DMS153 (cell line): ENCODE results near the gene EPAS1.
A peak's percentile ranks its signal among the peaks of the same experiment; 100 is the strongest.

ENCODE experiments used
- DNase-seq: peaks from one replicate; lab custom pipeline; 2025; lab: John Stamatoyannopoulos, UW

EPAS1 gene

DNA sequence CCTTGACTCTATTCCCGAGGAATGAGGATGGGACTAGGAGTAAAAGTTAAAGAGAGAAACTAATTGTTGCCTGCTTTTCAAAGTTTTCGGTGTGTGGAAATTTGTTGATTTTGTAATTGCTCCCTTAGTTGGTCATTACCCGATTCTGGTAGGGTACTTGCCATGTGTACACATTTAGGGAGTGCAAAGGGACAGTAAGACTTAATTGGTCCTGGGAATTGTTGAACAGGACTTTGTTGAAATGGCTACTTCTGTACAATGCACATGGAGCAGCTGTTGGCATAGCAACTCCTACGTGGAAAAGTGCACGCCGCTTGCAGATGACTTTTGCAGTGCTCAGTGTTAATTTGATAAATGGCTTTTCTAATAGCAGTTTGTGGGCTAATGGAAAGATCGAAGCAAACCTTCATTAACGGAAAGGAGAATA lies 22.9 kb downstream of the EPAS1 start:
- DNase-seq, result no peak

DNA sequence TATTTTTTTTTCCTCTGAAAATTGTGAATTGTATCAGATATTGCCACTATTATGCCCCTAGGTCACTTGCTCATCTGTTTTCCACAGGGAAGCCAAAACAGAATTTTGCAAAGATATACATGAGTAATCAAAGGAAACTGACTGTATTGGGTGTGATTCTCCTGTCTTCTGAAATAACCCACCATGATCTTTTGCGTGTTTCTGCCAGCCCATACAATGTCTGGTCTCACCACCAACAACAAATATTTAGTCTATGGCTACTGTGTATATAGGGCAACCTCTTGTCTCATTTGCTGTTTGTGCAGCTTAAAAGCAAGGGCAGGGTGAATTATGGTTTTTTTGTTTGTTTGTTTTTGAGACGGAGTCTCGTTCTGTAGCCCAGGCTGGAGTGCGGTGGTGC lies 26.5 kb downstream of the EPAS1 start:
- no peak for DNase-seq

DNA sequence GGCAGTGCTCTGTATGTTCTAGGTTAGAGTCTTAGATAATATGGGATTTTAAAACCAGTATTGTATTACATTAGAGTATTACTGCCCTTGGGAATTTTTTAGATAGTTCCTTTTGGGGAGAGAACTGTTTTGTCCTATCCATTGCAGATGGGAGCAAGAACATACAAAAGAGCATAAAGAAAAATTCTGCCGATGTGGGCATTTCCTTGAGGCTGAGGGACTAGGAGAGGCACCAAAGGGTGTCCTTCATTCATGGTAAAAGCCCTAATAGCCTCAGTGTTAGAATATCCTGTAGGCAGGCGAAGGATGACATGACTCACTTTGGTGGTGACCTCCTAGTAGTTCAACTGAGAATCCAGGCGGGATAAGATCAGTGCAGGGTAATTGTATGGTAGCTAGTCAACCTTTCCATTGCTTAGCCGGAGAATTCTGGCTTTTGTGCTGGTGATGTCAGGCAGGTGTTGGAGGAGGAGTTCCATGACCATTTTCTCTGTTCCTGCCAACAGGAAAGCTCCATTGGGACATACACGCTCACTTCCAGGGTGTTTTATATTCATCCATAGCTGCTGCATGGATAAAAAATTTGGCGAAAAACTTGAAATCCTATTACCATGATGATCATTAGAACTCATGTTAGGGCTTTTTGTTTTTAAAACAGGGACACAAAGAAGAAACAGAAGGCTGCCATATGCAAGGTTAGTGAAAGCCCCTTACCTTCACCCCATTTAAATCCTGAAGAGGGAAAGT lies 28.1 kb downstream of the EPAS1 start:
- DNase-seq, result no peak

DNA sequence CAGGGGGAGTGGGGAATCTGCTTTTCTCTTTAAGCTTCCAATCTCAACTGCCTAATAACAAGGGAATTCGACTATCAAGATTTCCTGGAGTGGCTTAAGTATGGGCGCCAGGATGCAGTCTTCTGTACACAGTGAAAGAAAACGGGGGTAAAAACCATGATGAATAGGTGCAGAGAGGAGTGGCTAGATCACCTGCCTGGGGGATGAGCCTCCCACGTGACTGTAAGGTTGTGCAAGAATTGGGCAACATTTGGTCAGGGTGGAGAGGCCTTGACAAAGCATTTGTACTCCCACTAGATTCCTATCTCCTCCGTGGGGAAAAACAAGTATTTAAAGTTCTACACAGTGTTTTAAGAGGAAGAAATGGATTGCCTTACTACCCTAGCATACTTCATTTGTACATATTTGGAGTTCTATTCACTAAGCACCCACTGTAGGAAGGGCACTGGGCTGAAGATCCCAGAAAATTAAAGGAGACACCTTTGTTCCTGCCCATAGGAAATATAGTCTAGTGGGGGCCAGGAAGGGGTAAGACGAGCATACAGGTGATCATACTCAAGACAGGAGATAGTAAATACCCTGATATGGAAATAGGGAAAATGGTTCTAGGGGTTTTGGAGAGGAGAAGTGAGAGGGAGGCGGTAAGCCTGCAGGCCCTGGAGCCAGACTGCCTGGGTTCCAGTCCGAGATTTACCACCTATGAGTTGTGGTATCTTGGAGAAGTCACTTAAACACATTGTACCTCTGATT lies 29.2 kb downstream of the EPAS1 start:
- DNase-seq, result no peak

DNA sequence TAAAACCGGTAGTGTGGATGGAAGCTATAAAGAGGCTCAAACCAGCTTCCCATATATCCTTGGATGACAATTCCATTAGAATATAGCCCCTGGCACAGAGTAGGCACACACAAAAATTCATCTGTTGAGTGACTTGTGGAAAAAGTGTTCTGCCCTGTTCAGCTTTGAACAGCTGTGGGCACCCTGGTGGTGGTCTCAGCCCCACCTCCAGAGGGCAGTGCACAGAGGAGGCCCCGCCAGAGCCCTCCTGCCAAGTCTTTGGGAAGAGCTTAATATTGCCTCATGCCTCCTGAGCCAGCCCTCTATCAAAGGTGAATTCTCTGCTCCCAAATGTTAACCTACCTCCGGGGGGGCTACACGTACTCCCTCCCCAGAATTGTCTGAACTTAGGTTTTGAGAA lies 30.4 kb downstream of the EPAS1 start:
- no peak for DNase-seq

DNA sequence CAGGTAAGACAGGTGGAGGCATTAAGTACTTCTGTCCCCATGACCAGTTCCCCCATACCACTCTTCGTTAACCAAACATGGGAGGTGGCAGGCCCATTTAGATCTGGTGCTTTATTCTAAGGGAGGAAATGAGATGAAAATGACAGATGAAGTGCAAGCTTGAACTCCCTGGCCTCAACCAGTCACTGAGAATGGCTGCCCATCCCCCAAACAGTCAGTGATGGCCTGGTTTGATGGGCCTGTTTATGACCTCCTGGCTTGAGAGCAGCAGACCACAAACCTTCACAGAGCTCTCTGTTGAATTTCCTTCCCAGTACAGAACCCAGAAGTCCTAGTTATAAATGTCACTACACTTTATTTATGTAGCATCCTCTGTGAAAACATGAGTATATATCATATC lies 31.1 kb downstream of the EPAS1 start:
- DNase-seq, result no peak

DNA sequence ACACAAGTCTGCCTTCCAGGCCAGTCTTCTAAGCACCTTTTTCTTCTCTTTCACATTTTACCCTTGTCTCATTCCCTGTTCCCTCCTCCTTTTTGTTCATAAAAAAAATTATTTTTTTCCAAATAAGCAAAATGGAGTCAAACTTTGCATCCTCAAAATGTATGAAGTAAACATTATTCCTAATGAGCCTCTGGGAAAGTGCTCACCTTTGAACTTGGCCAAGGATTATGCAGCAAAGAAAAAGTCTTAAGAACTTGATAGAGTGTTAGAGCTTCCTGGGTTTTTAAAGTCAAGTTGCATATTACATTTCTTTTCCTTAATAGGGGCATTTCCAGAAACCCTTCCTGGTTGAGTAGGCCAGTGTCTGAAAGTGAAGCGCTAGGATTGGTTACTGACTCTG lies 31.6 kb downstream of the EPAS1 start:
- no peak for DNase-seq

DNA sequence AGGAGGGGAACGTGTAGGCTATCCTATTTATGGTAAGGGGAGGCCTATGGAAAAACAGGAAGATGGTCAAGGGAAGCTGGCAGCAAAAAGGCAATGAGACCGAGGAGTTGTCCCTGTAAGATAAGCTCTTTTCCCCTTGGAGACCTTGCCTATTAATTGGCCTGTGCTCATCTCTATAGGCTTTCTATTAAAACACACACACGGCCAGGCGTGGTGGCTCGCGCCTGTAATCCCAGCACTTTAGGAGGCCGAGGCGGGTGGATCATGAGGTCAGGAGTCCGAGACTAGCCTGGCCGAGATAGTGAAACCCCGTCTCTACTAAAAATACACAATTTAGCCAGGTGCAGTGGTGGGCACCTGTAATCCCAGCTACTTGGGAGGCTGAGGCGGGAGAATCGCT lies 32.1 kb downstream of the EPAS1 start:
- no peak for DNase-seq

DNA sequence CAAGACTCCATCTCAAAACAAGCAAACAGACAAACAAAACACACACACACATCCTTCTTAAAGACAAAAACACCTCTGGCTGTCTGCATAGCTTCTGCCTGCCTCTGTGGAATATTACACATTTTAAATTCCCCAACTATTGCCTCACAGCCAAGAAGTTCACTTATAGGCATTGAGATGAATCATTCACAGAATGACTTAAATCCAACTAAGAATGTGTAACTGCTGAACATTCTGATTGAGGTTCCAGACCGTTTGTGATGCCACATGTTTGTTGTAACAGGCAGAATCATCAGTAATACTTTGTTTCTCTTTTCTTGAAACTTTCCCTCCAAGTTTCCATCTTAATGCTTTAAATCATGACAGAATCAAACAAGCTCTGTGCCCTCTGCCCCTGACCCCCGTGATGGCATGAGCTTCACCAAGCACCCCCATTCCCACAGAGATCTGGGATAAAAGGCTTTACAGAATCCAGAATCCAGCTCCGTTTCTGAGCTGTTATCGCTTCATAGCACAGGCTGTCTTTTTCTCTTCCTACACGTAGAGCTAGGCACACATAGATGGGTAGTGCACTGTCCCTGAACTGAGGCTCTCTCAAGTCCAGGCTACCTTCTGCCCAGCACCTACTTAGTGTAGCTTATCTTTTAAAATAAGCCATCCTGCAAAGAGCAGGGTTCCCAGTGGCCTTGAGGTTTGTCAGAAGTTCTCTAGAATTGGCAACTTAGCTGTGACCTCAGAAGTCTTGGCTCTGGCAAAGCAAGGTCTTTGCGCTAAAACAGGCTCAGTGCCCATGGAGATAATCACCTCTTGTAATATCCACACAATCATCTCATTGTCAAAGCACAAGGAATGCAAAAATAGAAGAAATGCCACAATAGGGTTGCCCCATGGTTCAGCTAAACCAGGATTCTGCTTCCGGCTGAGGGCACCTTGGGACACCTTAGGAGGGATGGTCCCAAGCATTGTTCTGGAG lies 32.9 kb downstream of the EPAS1 start:
- DNase-seq, result no peak

DNA sequence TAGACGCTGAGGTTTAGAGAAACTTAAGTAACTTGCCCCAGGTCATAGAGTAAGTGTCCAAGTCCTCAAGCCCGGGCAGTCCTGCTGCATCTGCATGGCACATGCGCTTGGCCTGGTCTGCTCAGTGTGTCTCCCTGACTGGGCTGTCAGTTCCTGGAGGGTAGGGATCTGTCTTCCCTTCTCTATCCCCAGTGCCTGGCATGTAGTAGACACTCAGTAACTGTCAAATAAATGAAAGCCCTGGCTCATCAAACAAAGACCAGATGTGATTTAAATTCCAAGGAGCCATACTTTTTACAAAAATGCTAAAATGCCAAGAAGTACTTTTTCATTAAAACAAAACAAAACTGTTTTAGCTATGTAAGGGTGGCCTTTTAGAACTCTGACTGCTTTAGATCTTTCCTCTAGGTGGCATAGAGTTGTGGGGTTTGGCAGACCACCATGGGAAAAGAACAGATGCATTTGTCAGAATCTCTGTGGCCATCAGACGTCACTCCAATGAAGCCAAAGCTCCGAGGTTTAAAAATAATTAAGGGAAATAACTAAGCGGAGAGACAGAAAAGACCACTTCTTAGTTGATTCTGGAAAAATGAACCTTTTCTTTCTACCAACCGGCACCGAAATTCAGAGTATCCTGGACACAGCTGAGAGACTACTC lies 34.0 kb downstream of the EPAS1 start:
- DNase-seq, result no peak

DNA sequence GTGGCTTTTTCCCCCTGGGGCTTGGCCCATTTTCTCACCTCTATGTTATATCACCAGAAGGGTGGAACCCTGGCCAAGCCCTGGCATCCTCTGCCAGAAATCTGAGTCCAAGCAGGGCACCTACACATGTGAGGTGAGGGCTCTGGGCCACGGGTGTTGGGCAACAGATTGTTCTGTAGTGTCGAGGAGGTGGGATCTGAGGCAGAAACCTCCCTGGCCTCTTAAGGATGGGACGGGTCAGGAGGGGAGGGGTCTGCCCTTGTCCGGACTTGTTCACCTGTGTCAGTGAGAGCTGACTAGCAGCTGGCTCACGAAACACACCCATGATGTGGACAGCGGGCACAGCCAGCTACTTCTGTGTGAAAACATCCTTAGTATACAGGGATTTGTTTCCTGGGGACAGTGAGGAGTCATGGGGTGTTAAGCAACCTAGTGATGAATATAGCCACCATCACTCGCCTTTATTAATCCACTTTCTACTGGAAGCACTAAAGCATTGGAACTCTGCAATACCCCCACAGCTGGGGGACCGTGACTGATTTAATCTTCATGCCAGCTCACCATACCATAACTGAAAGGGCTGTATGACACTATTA lies 35.6 kb downstream of the EPAS1 start:
- DNase-seq, result no peak

DNA sequence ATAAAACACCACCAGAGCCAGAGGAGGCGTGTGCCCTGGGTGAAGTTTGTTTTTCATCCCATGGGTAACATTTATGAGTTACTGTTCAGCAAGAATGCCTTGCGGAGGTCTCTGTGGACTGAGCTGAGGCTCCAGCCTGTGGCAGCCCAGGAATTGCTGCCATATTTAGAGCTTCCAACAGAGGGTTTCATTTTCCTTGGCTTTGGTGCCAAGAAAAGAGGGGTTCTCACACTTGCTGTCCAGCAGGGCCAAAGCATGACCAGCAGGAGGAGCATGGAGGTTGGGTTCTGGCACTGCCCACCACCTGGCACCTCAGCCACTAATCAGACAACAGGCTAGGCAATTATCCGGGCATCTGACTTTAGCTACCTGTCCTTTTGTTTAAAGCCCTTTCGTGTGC lies 36.7 kb downstream of the EPAS1 start:
- no peak for DNase-seq

DNA sequence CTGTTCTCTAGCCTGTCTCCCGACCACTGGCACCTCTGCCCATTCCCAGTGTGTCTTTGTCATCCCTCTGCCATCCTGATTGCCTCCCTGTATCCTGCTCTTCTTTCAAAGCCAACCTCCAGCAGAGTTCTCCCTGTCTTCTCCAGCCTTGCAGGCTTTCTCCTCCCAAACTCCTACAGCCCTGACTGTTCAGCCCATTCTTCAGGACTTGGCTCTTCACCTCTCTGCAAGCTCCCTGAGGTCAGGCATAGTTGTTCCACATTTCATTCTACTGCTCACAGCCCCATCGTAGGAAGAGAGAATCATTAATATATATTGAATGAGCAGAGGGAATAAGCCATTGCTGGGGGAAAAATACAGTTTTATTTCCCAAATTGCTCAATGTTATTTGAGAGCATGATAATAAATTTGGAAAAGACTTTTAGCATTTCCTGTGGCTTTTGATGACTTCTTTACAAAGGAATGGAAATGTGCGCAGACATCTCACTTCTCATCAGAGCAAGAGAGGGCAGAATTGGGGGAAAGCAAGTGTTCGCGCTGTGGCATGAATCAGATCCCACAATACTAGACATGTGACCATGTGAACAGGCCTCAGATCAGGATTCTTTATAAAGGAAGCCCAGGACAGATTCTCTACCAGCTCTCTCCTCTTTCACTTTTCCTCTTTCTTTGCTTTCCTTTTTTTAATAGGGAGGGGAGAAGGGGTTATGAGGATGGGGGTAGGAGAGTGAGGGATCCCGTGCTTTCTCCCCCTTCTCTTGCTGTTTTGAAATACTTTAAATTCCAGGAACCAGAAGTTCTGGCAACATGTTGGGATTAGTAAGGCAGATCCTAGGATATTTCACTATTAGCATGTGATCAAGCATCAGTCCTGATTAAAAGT lies 37.4 kb downstream of the EPAS1 start:
- DNase-seq, result no peak

DNA sequence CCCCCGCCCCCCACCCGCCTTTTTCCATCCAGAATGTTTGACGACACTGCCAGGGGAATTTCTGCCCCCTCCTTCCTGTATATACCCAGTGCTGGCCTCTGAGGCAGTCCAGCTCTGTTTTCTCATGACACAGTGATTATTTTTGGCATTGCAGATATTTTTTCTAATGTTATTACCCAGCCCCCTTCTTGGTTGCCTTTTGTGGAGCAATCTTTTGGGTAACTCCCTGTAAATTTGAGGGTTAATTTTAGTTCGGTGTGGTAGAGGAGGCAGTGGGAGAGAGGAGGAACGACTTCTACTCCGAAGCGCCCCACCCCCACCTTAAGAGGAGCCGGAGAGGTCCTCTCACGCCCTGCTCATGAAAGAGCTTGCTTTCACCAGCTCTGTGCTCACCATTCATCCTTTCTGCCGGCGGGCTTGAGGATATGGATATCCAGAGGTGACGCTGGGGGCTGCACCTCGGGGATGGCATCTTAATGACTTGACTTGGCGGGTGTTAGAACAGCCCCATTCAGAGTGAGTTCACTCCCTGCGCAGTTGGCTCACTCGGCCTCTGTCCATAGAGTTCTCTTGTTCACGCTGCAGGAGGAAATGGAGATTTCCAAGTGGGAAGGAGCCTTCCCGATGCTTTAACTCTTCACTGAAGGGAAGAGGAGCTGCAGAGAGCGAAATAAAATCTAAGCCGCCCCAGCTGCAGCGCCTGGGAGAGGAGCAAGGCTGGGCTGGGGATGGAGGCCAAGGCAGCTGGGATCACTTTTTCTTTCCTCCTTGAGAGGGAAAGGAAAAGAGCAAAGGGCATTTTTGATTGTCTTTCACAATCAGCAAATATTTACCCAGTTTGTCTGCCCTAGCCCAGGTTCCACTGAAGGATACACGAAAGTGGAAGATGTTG lies 38.4 kb downstream of the EPAS1 start:
- peak; percentile 18 for DNase-seq

DNA sequence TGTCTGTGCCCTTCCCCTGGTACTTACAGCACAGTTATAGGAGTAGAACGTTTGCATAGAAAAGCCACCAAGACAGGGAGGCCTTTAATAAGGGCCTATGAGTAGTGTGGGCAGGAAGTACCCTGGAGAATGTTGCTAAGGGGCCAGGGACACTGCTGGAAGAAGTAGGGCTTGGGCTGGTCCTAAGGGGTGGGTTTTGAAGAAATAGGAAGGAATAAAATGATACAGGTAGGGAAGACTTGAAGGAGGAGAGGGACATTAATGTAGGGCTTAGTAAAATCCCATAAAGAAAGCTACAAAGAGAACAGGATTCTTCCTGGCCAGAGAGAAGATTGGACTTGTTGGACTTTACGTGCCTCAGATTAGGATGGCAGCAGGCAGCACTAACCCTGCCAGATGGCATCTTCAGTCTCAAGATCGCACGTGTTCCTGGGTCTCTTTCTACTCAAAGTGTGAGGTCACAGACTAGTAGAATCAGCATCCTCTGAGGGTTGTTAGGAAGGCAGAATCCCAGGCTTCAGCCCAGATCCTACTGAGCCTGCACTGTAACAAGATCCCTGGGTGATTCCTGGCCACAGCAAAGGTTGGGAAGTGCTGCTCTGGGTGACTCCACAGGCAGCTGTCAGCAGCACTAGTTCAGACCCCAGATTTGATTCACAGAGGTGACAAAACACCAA lies 39.2 kb downstream of the EPAS1 start:
- DNase-seq, result peak; percentile 14

DNA sequence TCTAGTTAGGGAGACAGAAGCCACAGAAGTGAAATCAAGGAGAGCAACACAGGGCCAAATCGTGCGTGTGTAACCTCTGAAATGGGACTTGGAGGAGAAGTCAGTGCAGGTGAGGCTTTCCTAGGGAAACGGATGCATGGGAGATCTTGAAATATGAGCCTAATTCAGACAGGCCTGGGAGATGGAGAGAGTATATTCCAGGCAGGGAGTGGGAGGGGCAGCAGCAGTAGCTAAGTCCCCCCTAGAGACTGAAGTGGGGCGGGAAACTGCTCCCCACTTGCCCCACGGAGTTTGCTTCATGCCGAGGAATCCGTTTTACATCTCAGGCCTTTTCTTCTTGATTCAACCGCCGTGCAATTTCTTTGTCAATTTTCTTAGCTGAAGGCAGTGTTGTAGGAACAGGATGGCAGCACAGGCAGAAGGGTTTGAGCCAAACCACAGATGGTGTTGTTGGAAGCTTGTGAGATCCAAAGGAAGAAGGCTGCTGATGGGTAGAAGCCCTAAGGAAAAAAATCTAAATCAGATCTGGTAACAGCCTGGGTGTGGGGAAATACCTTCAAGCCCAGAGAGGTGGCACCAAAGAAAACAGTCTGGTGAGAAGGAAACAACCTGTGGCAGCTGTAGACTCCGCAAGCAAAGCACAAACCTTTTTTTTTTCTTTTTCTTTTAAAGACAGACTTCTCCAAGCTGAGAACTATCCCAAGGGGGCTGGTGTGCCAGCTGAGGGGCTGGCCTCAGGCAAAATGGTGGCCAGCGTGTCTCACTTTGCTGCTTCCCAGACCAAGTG lies 40.2 kb downstream of the EPAS1 start:
- DNase-seq, result no peak

DNA sequence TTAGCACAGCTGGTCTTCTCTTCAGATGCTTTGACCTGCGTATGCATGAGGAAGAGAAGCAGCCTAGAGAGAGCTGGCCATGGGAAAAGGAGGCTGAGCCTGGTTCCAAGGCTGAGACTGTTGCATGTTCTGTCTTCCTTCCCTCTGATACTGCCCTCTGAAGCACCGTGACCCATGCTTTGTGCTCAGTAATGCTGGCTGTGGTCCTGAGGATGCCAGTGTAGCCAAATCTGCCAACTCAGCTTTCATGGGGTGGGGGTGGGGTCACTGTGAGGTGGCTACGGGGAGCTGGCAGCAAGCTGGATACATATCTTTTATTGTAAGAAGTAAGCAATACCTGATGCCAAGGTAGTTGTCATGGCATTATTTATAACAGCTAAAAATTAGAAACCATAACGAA lies 41.5 kb downstream of the EPAS1 start:
- DNase-seq, result no peak

DNA sequence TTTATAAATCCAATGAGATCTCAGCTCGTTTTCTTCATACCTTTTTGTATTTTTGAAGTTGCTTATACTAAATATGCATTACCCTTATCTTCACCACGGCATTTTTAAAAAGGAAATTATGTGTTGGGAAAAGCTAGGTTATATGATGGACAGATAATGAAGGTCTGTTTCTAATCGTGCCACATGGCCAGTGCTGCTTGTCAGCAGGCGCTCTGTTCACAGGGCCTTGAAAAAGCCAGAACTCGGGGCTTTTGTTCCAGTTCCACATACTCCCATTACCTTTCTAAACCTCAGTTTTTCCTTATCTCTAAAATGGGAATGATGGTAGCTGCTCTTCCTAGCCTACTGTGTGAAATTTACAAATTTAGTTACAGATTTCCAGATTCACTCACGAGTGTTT lies 42.0 kb downstream of the EPAS1 start:
- no peak for DNase-seq
